Subcutaneous adipose tissue (tissue), 4 donors: Measurements from ENCODE around the gene F13B. TPM values are rescaled to one million over a fixed set of nuclear protein-coding genes. Genes with fewer than 3 reads are reported as not detected.

Experiments used
- total RNA-seq, 4 donors: library from RNA; depleted of rRNA; stranded (reverse); fragments of >200 nt; gene quantifications; one replicate each; pipeline ENCODE4 v1.1.0, GENCODE V29; 2016
- TF ChIP-seq, protein P1 (sequence below): fragments of 450-650 bp; IDR thresholded peaks from one replicate; pipeline ENCODE4 v1.5.1; 2016; ENCODE audit warnings: low read depth, mild to moderate bottlenecking, control low read depth, antibody characterized with exemption, moderate library complexity

F13B gene
- total RNA-seq, 4 donors from 2014 or later = not detected

DNA sequence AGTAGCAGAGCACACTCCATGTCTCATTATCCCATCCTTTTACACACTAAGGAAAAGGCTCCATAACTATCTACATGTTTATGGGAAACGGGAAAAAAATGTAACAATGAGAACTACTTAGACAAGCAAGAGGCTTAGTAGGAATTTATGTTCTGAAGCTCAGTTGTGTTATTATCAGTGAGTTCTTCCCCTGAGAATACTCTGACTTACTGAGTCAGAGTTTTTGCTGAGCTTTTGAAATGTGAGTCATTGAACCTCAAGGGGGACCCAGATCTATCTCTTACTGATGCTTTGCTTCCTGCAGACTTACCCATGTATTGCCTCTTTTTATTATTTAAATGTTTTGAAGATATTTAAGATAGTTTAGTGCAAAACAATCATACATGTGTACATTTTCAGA, 69.6 kb downstream of the F13B start:
- TF ChIP-seq, protein P1, sequence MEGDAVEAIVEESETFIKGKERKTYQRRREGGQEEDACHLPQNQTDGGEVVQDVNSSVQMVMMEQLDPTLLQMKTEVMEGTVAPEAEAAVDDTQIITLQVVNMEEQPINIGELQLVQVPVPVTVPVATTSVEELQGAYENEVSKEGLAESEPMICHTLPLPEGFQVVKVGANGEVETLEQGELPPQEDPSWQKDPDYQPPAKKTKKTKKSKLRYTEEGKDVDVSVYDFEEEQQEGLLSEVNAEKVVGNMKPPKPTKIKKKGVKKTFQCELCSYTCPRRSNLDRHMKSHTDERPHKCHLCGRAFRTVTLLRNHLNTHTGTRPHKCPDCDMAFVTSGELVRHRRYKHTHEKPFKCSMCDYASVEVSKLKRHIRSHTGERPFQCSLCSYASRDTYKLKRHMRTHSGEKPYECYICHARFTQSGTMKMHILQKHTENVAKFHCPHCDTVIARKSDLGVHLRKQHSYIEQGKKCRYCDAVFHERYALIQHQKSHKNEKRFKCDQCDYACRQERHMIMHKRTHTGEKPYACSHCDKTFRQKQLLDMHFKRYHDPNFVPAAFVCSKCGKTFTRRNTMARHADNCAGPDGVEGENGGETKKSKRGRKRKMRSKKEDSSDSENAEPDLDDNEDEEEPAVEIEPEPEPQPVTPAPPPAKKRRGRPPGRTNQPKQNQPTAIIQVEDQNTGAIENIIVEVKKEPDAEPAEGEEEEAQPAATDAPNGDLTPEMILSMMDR = no peak

DNA sequence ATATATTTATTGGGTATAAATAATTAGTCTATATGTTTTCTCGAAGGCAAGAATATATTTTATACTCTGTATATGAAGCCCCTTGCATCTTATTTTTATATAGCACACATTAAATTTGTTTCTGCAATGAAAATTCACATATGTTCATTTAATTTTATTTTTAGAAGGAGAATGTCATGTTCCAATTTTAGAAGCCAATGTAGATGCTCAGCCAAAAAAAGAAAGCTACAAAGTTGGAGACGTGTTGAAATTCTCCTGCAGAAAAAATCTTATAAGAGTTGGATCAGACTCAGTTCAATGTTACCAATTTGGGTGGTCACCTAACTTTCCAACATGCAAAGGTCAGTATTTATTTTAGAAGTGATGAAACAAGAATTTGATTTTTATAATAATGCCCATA, 73.1 kb downstream of the F13B start:
- TF ChIP-seq, protein P1 = no peak

Other genes with a start within 250 kb of the F13B start
- gene CFHR1, start 247.5 kb downstream of the F13B start, total RNA-seq = 1 to 10 TPM in 1 of 4 donors, under 1 TPM in 1, not detected in 2; 0.57 to 1.3 TPM
- gene CFHR4, start 179.2 kb downstream of the F13B start, total RNA-seq = not detected
- not detected for gene CFHR2, start 123.5 kb downstream of the F13B start, total RNA-seq
- gene CFHR5, start 89.7 kb downstream of the F13B start, total RNA-seq = not detected
- 1 to 10 TPM in 2 of 4 donors, under 1 TPM in 2; 0.33 to 5.1 (median 2.7) TPM for gene ASPM, start 79.4 kb upstream of the F13B start, total RNA-seq
- gene ZBTB41, start 134.0 kb upstream of the F13B start, total RNA-seq = 10 to 100 TPM; 11.1 to 21.4 (median 15.7) TPM
- under 1 TPM in 3 of 4 donors, not detected in 1; 0.34 to 0.94 (median 0.66) TPM for gene CRB1, start 201.0 kb upstream of the F13B start, total RNA-seq